ENCODE measurements around the gene STK17B. TPM values are rescaled to one million over a fixed set of nuclear protein-coding genes. Genes with fewer than 3 reads are reported as not detected.
A peak's percentile ranks its signal among the peaks of the same experiment; 100 is the strongest.

STK17B gene
- total and polyA plus RNA-seq, 8 donors = 1.9 to 10.9 (median 6.9) TPM

DNA sequence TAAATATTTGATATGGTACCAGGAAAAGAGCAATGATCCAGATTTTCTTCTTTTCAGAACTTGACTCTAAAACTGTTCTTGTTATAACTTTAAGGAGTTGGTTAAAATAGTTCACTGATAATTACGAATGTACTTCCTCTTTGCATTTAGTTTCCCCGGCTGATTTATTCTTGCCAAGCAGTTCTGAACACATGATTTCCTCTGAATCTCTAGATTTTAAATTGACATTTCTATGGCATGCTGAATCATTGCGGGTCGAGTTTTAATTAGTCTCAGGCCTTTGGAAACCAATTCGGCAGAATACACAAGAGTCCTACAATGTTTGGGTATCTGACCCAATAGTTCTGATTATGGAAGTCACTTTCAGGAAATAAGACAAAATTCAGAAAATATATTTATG lies 65.4 kb downstream of the STK17B start:
- 72 to 73% methylated on average over 5 of the region's 5 CpGs for WGBS, 2 donors
- FAIRE-seq (no peak), ATAC-seq (no peak), DNase-seq (no peak)
- TF ChIP-seq, protein P1, sequence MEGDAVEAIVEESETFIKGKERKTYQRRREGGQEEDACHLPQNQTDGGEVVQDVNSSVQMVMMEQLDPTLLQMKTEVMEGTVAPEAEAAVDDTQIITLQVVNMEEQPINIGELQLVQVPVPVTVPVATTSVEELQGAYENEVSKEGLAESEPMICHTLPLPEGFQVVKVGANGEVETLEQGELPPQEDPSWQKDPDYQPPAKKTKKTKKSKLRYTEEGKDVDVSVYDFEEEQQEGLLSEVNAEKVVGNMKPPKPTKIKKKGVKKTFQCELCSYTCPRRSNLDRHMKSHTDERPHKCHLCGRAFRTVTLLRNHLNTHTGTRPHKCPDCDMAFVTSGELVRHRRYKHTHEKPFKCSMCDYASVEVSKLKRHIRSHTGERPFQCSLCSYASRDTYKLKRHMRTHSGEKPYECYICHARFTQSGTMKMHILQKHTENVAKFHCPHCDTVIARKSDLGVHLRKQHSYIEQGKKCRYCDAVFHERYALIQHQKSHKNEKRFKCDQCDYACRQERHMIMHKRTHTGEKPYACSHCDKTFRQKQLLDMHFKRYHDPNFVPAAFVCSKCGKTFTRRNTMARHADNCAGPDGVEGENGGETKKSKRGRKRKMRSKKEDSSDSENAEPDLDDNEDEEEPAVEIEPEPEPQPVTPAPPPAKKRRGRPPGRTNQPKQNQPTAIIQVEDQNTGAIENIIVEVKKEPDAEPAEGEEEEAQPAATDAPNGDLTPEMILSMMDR (IDR thresholded peaks at IDR 0.05) = no peak
- Histone ChIP-seq H3K27me3 (no peaks in the 10 kb centered on the region), H3K36me3 (no peaks in the 10 kb centered on the region), H3K4me3 (no peak overlapping the region), H3K4me1 (no peaks in the 10 kb centered on the region), H3K27ac (no peak overlapping the region), H3K9me3 (no peaks in the 10 kb centered on the region)
- intact Hi-C loops (cut with DNase I) = no loop called here

DNA sequence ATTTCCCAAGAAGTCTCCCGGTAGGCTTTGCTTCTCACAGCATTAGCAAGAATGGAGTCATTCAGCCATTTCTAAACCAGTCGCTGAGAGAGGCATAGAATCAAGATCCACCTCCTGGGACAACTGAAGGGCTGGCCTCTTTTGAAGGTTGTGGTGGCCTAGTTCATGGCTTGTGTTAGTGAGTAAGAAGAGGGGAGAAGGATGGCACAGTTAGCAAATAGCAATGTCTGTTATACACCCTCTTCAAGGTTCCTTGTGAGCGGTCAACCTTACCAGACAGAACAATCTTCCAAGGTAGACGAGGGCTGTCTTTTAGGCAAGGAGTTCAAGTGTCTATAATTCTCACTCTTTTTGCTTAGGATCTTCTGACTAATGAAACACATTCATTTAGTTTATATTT lies 67.3 kb downstream of the STK17B start:
- Histone ChIP-seq H3K27ac (no peak overlapping the region), H3K36me3 (no peaks in the 10 kb centered on the region), H3K4me3 (no peak overlapping the region), H3K4me1 (no peaks in the 10 kb centered on the region), H3K9me3 (no peaks in the 10 kb centered on the region), H3K27me3 (no peaks in the 10 kb centered on the region)
- WGBS, 2 donors = 86 to 91% methylated on average over 4 of the region's 4 CpGs
- intact Hi-C loops (cut with DNase I) = no loop called here
- DNase-seq = no peak
- ATAC-seq = no peak
- TF ChIP-seq, protein P1 (IDR thresholded peaks at IDR 0.05) = no peak
- FAIRE-seq = no peak

DNA sequence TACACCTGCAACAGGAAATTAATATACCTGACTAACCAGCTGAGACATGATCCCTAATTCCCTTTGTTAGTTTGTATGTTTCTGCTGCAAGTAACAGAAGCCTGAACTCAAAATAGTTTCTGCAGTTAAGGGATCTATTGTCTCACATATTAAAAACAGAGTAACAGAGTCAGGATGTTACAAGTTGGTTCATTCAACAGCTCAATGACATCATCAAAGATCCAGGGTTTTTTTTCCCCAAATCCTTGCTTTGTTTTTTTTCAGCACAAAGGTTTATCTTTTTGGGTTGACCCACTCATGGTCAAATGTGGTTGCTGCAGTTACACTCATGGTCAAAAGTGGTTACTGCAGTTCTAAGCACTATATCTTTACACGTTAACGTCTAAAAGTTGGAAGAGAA lies 67.8 kb downstream of the STK17B start:
- Histone ChIP-seq H3K36me3 (no peaks in the 10 kb centered on the region), H3K27me3 (no peaks in the 10 kb centered on the region), H3K4me1 (no peaks in the 10 kb centered on the region), H3K27ac (no peak overlapping the region), H3K9me3 (no peaks in the 10 kb centered on the region), H3K4me3 (no peak overlapping the region)
- ATAC-seq (no peak), FAIRE-seq (no peak), DNase-seq (no peak)
- TF ChIP-seq, protein P1 (IDR thresholded peaks at IDR 0.05) = no peak
- intact Hi-C loops (cut with DNase I) = no loop called here
- WGBS, 2 donors = 88 to 98% methylated on average over 2 of the region's 2 CpGs

GRCh38 chr2:196101325-196101991 lies 69.9 kb downstream of the STK17B start:
- peak; percentile 38 to 82 (median 74) for ATAC-seq
- intact Hi-C loops (cut with DNase I) = no loop called here
- H3K4me3 ChIP-seq = no peak overlapping the region
- no peak for DNase-seq
- no peaks in the 10 kb centered on the region for H3K4me1 ChIP-seq
- no peak overlapping the region for H3K27ac ChIP-seq
- FAIRE-seq = no peak
- H3K9me3 ChIP-seq = no peaks in the 10 kb centered on the region
- no peaks in the 10 kb centered on the region for H3K36me3 ChIP-seq
- 29 to 34% methylated on average over 6 of the region's 6 CpGs for WGBS, 2 donors
- TF ChIP-seq, protein P1 (IDR thresholded peaks at IDR 0.05) = no peak
- H3K27me3 ChIP-seq = no peaks in the 10 kb centered on the region

GRCh38 chr2:196099916-196100315 lies 71.5 kb downstream of the STK17B start:
- H3K4me3 ChIP-seq = no peak overlapping the region
- no peak for FAIRE-seq
- intact Hi-C loops (cut with DNase I) = no loop called here

More at GRCh38 chr2:196099916-196100315, 71.5 kb downstream of the STK17B start:
- Histone ChIP-seq H3K27me3 (no peaks in the 10 kb centered on the region), H3K4me1 (no peaks in the 10 kb centered on the region), H3K36me3 (no peaks in the 10 kb centered on the region), H3K27ac (no peak overlapping the region), H3K9me3 (no peaks in the 10 kb centered on the region)
- 78 to 92% methylated on average over 3 of the region's 3 CpGs for WGBS, 2 donors
- DNase-seq (no peak), ATAC-seq (no peak)
- TF ChIP-seq, protein P1 (IDR thresholded peaks at IDR 0.05) = no peak

Measured in pancreas (tissue), 10 donors.